ENCODE data around the gene ROBO1.
"Not testable (repeated sequence)": the region's sequence is repeated elsewhere in the genome, so short reads cannot be mapped to it uniquely, and the experiment has no call there.

ROBO1 gene

GRCh38 chr3:79366414-79366813 lies 401.4 kb downstream of the ROBO1 start:
- DNase-seq, result no peak

GRCh38 chr3:79364784-79365183 lies 403.0 kb downstream of the ROBO1 start:
- DNase-seq, result no peak

GRCh38 chr3:79362571-79363270 lies 405.1 kb downstream of the ROBO1 start:
- DNase-seq, result no peak

- DNase-seq, result no peak
Measured at GRCh38 chr3:79361748-79362378, 405.9 kb downstream of the ROBO1 start.

GRCh38 chr3:79358327-79358726 lies 409.5 kb downstream of the ROBO1 start:
- no peak for DNase-seq

GRCh38 chr3:79354179-79354688 lies 413.6 kb downstream of the ROBO1 start:
- no peak for DNase-seq

- no peak for DNase-seq
Measured at GRCh38 chr3:79351699-79352098, 416.1 kb downstream of the ROBO1 start.

GRCh38 chr3:79344876-79345871 lies 422.6 kb downstream of the ROBO1 start:
- no peak for DNase-seq

- no peak for DNase-seq
Measured at GRCh38 chr3:79341961-79342360, 425.8 kb downstream of the ROBO1 start.

GRCh38 chr3:79339846-79340245 lies 428.0 kb downstream of the ROBO1 start:
- no peak for DNase-seq

- no peak for DNase-seq
Measured at GRCh38 chr3:79337798-79338197, 430.0 kb downstream of the ROBO1 start.

- no peak for DNase-seq
Measured at GRCh38 chr3:79329154-79329553, 438.6 kb downstream of the ROBO1 start.

- DNase-seq, result no peak
Measured at GRCh38 chr3:79326642-79327041, 441.2 kb downstream of the ROBO1 start.

GRCh38 chr3:79325833-79326383 lies 441.9 kb downstream of the ROBO1 start:
- DNase-seq, result not testable (repeated sequence)

GRCh38 chr3:79317551-79318518 lies 450.0 kb downstream of the ROBO1 start:
- DNase-seq, result no peak

- no peak for DNase-seq
Measured at GRCh38 chr3:79314962-79315361, 452.8 kb downstream of the ROBO1 start.

GRCh38 chr3:79314544-79314943 lies 453.3 kb downstream of the ROBO1 start:
- no peak for DNase-seq

GRCh38 chr3:79310016-79310415 lies 457.8 kb downstream of the ROBO1 start:
- no peak for DNase-seq

GRCh38 chr3:79306934-79307570 lies 460.7 kb downstream of the ROBO1 start:
- no peak for DNase-seq

- not testable (repeated sequence) for DNase-seq
Measured at GRCh38 chr3:79299949-79300635, 467.7 kb downstream of the ROBO1 start.

Data from activated CD4-positive, alpha-beta T cell treated with anti-CD3 and anti-CD28 coated beads for 4 hours (primary cell).